ENCODE results near the gene TTC29. TPM values are rescaled to one million over a fixed set of nuclear protein-coding genes. Genes with fewer than 3 reads are reported as not detected.

The TTC29 gene, protein sequence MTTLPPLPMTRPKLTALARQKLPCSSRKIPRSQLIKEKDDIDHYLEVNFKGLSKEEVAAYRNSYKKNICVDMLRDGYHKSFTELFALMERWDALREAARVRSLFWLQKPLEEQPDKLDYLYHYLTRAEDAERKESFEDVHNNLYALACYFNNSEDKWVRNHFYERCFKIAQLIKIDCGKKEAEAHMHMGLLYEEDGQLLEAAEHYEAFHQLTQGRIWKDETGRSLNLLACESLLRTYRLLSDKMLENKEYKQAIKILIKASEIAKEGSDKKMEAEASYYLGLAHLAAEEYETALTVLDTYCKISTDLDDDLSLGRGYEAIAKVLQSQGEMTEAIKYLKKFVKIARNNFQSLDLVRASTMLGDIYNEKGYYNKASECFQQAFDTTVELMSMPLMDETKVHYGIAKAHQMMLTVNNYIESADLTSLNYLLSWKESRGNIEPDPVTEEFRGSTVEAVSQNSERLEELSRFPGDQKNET
- 0.43 to 0.56 TPM (median 0.53 TPM) in 3 replicates for total RNA-seq

DNA sequence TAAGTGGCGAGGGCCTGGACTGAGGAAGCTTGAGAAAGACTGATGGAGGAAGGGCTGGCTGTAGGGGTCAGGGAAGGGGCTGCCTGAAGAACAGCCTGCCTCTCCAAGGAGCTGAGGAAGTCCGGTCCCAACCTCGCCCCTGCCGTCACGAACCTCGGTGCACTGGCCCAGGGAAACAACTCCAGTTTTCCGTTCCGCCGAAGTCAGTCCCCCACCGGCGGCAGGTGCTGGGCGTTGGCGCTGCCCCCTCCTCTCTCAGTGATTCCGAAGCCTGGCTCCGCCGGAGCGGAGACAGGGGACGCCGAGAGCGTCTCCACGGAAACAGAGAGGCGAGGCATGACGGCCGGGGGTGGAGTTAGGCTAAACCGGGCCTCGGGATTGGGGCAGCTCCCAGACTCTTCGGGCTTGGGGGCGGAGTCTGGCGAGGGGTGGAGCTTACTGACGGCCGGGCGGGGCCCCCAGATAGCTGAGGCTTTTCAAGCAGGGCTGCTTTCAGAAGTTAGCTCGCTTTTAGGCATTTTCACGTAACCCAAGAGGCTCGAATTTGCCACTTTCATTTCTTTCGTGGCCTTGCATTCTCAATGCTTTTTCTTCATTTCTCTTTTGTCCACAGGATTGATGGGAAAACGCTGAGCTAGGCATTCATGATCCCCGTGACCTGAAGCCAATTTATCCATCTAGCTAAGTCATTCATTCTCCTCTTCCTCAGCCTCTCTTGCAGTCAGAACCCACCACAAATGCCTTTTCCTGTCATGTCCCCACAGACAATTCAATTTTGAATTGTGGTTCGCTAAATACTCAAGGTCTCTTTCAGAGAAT is at the start of gene TTC29:
TSS of gene TTC29 (minus strand) at position 309 of the 819 bp plus-strand sequence. CDS start 5,969 bp downstream, outside the sequence.
- Mint-ChIP-seq H3K27ac (no peak within 1 kb of the TSS), H3K4me3 (peak within 1 kb of the TSS; percentile 68), H3K9me3 (peaks cover under 1% of the 10 kb centered on the region), H3K27me3 (ENCODE audit: low read depth) (peaks cover 31% of the 10 kb centered on the region), H3K36me3 (no peaks in the 10 kb centered on the region), H3K4me1 (peaks cover 10% of the 10 kb centered on the region)
- TF ChIP-seq, protein P1, sequence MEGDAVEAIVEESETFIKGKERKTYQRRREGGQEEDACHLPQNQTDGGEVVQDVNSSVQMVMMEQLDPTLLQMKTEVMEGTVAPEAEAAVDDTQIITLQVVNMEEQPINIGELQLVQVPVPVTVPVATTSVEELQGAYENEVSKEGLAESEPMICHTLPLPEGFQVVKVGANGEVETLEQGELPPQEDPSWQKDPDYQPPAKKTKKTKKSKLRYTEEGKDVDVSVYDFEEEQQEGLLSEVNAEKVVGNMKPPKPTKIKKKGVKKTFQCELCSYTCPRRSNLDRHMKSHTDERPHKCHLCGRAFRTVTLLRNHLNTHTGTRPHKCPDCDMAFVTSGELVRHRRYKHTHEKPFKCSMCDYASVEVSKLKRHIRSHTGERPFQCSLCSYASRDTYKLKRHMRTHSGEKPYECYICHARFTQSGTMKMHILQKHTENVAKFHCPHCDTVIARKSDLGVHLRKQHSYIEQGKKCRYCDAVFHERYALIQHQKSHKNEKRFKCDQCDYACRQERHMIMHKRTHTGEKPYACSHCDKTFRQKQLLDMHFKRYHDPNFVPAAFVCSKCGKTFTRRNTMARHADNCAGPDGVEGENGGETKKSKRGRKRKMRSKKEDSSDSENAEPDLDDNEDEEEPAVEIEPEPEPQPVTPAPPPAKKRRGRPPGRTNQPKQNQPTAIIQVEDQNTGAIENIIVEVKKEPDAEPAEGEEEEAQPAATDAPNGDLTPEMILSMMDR (IDR thresholded peaks at IDR 0.05; ENCODE audit: unreplicated experiment), result no peak
- DNase-seq (ENCODE audit: low spot score in 2 of 2, unreplicated experiment in 2 of 2), result peak; percentile 93 to 98

- Mint-ChIP-seq H3K4me1 (peaks cover 9% of the 10 kb centered on the region), H3K4me3 (no peak overlapping the region), H3K27ac (peak overlapping the region; percentile 27), H3K27me3 (ENCODE audit: low read depth) (no peaks in the 10 kb centered on the region), H3K9me3 (peaks cover 4% of the 10 kb centered on the region), H3K36me3 (no peaks in the 10 kb centered on the region)
- DNase-seq (ENCODE audit: low spot score in 2 of 2, unreplicated experiment in 2 of 2), result no peak
- TF ChIP-seq, protein P1 (IDR thresholded peaks at IDR 0.05; ENCODE audit: unreplicated experiment), result no peak
These were observed 36.0 kb upstream of the TTC29 start for GRCh38 chr4:146981651-146982050.

DNA sequence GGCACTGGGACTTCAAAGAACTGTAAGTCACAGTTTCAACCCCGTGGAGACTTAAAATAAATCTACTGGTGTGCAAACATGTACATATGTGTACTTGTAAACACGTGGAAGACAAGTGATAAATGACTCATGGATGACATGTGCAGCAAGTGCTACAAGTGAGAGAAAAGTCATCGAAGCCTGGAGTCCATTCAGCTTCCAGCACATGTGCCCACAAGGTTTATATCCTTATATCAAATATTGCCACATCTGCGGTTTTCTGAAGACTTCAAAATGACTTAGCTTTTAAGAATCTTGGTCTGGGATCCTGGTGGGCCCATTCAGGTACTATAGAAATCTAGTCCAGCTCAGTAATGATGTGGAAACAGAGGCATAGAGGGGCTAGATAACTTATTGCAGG is 33.0 kb upstream of the TTC29 start:
- no peak overlapping the region for H3K27ac Mint-ChIP-seq
- H3K36me3 Mint-ChIP-seq, result no peaks in the 10 kb centered on the region
- H3K4me1 Mint-ChIP-seq, result peaks cover 13% of the 10 kb centered on the region
- H3K4me3 Mint-ChIP-seq, result no peak overlapping the region
- no peaks in the 10 kb centered on the region for H3K9me3 Mint-ChIP-seq
- H3K27me3 Mint-ChIP-seq (ENCODE audit: low read depth), result no peaks in the 10 kb centered on the region
- TF ChIP-seq, protein P1 (IDR thresholded peaks at IDR 0.05; ENCODE audit: unreplicated experiment), result no peak
- DNase-seq (ENCODE audit: low spot score in 2 of 2, unreplicated experiment in 2 of 2), result no peak

GRCh38 chr4:146976145-146976544 is 30.5 kb upstream of the TTC29 start:
- Mint-ChIP-seq H3K27me3 (ENCODE audit: low read depth) (no peaks in the 10 kb centered on the region), H3K4me1 (peaks cover 4% of the 10 kb centered on the region), H3K27ac (no peak overlapping the region), H3K4me3 (no peak overlapping the region), H3K36me3 (no peaks in the 10 kb centered on the region), H3K9me3 (no peaks in the 10 kb centered on the region)
- no peak for DNase-seq (ENCODE audit: low spot score in 2 of 2, unreplicated experiment in 2 of 2)
- TF ChIP-seq, protein P1 (IDR thresholded peaks at IDR 0.05; ENCODE audit: unreplicated experiment), result no peak

DNA sequence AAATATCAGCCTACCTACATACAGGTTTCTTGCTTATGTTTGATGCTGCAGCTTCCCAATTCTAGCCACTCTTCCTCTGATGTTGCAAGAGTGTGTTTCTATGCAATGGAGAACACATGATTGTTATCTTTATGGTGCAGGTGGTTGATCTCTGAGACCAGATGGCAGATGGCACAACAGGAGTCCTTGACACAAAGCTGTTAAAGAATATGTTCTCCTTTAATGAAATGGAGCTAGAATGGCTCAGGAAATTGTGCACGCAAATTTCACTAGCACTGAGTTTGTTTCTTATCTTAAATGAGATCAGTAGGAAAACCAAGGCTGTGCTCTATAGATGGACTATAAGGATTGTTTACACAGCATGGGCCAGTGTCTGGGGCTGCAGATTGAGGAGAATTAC is 29.9 kb upstream of the TTC29 start:
- H3K27ac Mint-ChIP-seq, result no peak overlapping the region
- TF ChIP-seq, protein P1 (IDR thresholded peaks at IDR 0.05; ENCODE audit: unreplicated experiment), result no peak
- no peak for DNase-seq (ENCODE audit: low spot score in 2 of 2, unreplicated experiment in 2 of 2)
- no peaks in the 10 kb centered on the region for H3K36me3 Mint-ChIP-seq
- no peak overlapping the region for H3K4me3 Mint-ChIP-seq
- peaks cover 4% of the 10 kb centered on the region for H3K4me1 Mint-ChIP-seq
- H3K9me3 Mint-ChIP-seq, result no peaks in the 10 kb centered on the region
- no peaks in the 10 kb centered on the region for H3K27me3 Mint-ChIP-seq (ENCODE audit: low read depth)

Data from mesothelial cell of epicardium (in vitro differentiated cells).